Right ventricle myocardium superior (tissue), 1 donor: ENCODE results near the gene SF3B3. TPM values are rescaled to one million over a fixed set of nuclear protein-coding genes. Genes with fewer than 3 reads are reported as not detected.
"Not testable (repeated sequence)": the region's sequence is repeated elsewhere in the genome, so short reads cannot be mapped to it uniquely, and the experiment has no call there.

Source experiments
- ATAC-seq: fragments of 200-7000 bp; cut with Tn5 transposase; one replicate; pipeline ENCODE4 v1.9.1; 2020; ENCODE audit warnings: mild to moderate bottlenecking; ENCODE audit not compliant: poor library complexity
- DNase-seq: peaks from one replicate; pipeline ENCODE4 v3.0.0-alpha.2; 2020
- intact Hi-C: fragments of 100-400 bp; cut with DNase I; formaldehyde crosslinking; loops from one replicate; pipeline ENCODE4 v1.11.2; 2022
- total RNA-seq: library from RNA; stranded (reverse); fragmentation: NEBNext Ultra II Directional; extraction: Animal tissue kit (Norgen Biotek cat#: 25700); gene quantifications from one replicate; pipeline ENCODE4 v1.2.1, GENCODE V29; 2021
- donor health status: DM: no; HTN: yes; CAD: no; lungs with severe emphysema.

The SF3B3 gene
- total RNA-seq, 1 donor from 2014 or later, result 129 TPM

GRCh38 chr16:70578035-70578434 is 54.4 kb downstream of the SF3B3 start:
- no peak for DNase-seq

GRCh38 chr16:70579248-70579647 is 55.6 kb downstream of the SF3B3 start:
- intact Hi-C loops, result no loop called here
- ATAC-seq (no peak), DNase-seq (no peak)

More at GRCh38 chr16:70578035-70578434, 54.4 kb downstream of the SF3B3 start:
- intact Hi-C loops, result no loop called here
- no peak for ATAC-seq

- DNase-seq, result peak; percentile 77
- peak; percentile 55 for ATAC-seq
These were observed 56.3 kb downstream of the SF3B3 start for GRCh38 chr16:70579648-70580630.

GRCh38 chr16:70582280-70582978 is 58.8 kb downstream of the SF3B3 start:
- ATAC-seq (no peak), DNase-seq (peak; percentile 34)

More at GRCh38 chr16:70579648-70580630, 56.3 kb downstream of the SF3B3 start:
- intact Hi-C loops, result no loop called here

GRCh38 chr16:70586731-70587130 is 63.1 kb downstream of the SF3B3 start:
- DNase-seq, result peak; percentile 7
- intact Hi-C loops, result no loop called here

More at GRCh38 chr16:70582280-70582978, 58.8 kb downstream of the SF3B3 start:
- intact Hi-C loops, result no loop called here

GRCh38 chr16:70588565-70588964 is 64.9 kb downstream of the SF3B3 start:
- intact Hi-C loops, result no loop called here
- ATAC-seq, result no peak
- DNase-seq, result no peak

More at GRCh38 chr16:70586731-70587130, 63.1 kb downstream of the SF3B3 start:
- ATAC-seq, result no peak

- not testable (repeated sequence) for ATAC-seq
These were observed 65.8 kb downstream of the SF3B3 start for GRCh38 chr16:70589416-70589815.

GRCh38 chr16:70589998-70590471 is 66.4 kb downstream of the SF3B3 start:
- ATAC-seq, result peak; percentile 44
- intact Hi-C loops, result no loop called here
- peak; percentile 59 for DNase-seq

More at GRCh38 chr16:70589416-70589815, 65.8 kb downstream of the SF3B3 start:
- DNase-seq, intact Hi-C loops: not testable (repeated sequence)

GRCh38 chr16:70590722-70591415 is 67.3 kb downstream of the SF3B3 start:
- DNase-seq (peak; percentile 44), ATAC-seq (peak; percentile 47)
- intact Hi-C loops, result no loop called here

GRCh38 chr16:70591615-70592014 is 68.0 kb downstream of the SF3B3 start:
- ATAC-seq, result peak; percentile 18
- intact Hi-C loops, result no loop called here
- DNase-seq, result no peak

- DNase-seq (peak; percentile 58), ATAC-seq (peak; percentile 46)
- intact Hi-C loops, result no loop called here
These were observed 68.5 kb downstream of the SF3B3 start for GRCh38 chr16:70592106-70592571.

GRCh38 chr16:70593544-70593943 is 69.9 kb downstream of the SF3B3 start:
- DNase-seq (no peak), ATAC-seq (no peak)
- intact Hi-C loops, result no loop called here

- DNase-seq (peak; percentile 44), ATAC-seq (no peak)
- intact Hi-C loops, result no loop called here
These were observed 71.0 kb downstream of the SF3B3 start for GRCh38 chr16:70594569-70594968.

GRCh38 chr16:70597135-70597835 is 73.7 kb downstream of the SF3B3 start:
- intact Hi-C loops, result no loop called here
- no peak for DNase-seq
- no peak for ATAC-seq

GRCh38 chr16:70598937-70599503 is 75.4 kb downstream of the SF3B3 start:
- ATAC-seq (no peak), DNase-seq (no peak)
- intact Hi-C loops, result no loop called here

- ATAC-seq, result no peak
- intact Hi-C loops, result no loop called here
- no peak for DNase-seq
These were observed 77.1 kb downstream of the SF3B3 start for GRCh38 chr16:70600730-70601129.
